ENCODE data around the gene TUFM.
"Not testable (repeated sequence)": the region's sequence is repeated elsewhere in the genome, so short reads cannot be mapped to it uniquely, and the experiment has no call there.

TUFM gene

DNA sequence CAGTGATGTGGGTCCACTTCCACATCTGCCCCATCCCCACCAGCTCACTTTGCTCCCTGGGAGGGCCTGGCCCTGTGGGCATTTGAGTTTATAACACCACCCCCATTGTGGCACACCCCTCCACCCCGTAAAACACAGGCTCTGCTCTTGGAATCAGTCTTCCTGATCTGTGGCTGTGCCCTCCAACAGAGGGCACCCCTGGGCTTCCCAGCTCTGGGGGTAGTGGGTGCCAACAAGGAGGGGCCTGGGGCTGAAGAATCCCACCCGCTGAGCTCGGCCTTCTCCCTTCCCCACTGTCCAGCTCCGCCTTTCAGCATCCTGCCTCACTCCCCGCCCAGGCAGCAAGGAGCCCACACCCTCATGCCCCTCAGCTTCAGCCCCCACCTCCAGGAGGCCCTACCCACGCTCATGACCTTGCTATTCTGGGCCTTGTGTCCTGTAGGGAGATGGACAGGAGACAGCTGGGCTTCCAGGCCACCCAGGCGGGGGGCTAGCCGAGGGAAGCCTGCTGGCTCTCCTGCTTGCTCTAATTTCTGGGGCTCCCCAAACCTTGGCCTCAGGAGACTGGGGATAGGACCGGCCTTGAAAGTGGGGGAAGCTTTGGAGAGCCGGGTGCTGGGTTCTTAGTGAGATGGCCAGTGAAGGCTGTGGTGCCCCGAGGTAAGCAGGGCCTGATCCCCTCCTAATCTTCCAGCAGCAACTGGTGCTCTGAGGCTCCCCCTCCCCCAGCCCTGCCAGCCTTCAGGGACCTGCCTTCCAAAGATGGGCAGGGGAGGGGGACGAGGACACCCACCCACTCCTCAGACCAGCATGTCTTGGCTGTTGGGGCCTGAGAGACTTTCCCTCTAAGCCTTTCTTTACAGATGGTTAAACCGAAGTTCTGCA lies 29.2 kb upstream of the TUFM start:
- peak; percentile 66 for DNase-seq

GRCh38 chr16:28874406-28874805 lies 28.3 kb upstream of the TUFM start:
- no peak for DNase-seq

DNA sequence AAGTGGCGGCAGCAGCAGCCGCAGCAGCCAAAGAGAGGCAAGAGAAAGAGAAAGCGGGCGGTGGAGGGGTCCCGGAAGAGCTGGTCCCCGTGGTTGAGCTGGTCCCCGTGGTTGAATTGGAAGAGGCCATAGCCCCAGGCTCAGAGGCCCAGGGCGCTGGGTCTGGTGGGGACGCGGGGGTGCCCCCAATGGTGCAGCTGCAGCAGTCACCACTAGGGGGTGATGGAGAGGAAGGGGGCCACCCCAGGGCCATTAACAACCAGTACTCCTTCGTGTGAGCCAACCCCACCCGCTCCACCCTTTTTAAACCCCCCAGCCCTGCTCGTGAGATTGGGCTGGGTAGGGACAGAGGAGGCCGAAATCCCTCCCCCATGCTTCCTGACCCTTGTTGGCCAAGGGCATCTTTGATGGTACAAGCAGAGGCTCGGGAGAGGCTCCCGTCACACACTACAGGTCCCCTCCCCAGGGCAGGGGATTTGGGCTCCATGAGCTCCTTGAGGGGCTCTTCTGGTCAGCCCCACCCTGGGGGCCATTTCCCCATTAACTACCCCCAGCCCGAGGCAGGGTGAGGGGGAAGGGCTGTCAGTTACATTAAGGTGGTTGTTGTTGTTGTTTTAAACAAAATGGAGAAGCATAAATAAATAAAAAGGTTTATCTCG lies 27.5 kb upstream of the TUFM start:
- DNase-seq, result no peak

- DNase-seq, result no peak
These were observed 26.8 kb upstream of the TUFM start for GRCh38 chr16:28872952-28873351.

DNA sequence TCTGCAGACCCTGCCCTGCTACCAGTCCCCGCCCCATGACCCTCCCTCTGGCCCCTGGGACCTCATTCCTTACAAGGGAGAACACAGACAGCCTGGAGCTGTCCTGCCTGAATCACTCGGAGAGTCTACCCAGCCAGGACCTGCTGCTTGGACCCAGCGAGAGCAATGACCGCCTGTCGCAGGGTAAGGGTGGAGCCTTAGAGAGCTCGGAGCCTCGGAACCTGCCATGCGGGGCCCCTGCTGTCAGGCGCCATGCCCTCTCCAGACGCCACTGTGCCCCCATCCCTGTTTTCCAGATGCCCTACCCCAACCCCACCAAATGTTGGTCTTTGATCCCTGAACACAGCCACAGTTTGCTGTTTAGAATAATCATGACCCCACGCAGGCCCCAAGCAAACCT lies 23.1 kb upstream of the TUFM start:
- no peak for DNase-seq

GRCh38 chr16:28867646-28868045 lies 21.5 kb upstream of the TUFM start:
- DNase-seq, result not testable (repeated sequence)

DNA sequence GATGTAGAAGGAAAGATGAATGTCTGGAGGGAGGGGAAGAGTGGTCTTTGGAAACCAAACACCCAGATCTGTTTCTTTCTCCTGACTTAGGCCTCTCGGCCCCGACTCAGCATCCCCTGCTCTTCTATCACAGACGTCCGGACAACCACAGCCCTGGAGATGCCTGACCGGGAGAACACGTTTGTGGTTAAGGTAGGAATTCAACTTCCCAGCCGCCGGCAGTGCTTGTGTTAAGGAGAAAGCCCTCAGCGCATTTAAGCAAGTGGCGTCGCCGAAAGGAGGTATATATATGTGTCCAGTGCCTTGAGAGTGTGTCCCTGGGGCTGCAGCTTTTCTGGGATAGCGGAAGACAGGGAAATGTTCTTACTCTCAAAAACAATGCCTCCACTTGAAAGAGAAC lies 21.1 kb upstream of the TUFM start:
- no peak for DNase-seq

- no peak for DNase-seq
These were observed 20.3 kb upstream of the TUFM start for GRCh38 chr16:28866454-28866804.

- DNase-seq, result no peak
These were observed 19.7 kb upstream of the TUFM start for GRCh38 chr16:28865722-28866453.

- no peak for DNase-seq
These were observed 19.0 kb upstream of the TUFM start for GRCh38 chr16:28865001-28865688.

- peak; percentile 57 for DNase-seq
These were observed 18.0 kb upstream of the TUFM start for GRCh38 chr16:28863929-28864793.

GRCh38 chr16:28859326-28859725 lies 13.2 kb upstream of the TUFM start:
- DNase-seq, result no peak

- no peak for DNase-seq
These were observed 12.3 kb upstream of the TUFM start for GRCh38 chr16:28858421-28858820.

- DNase-seq, result no peak
These were observed 755 bp upstream of the TUFM start for GRCh38 chr16:28846933-28847273.

GRCh38 chr16:28845761-28846079 lies 428 bp downstream of the TUFM start:
- DNase-seq, result no peak

- DNase-seq, result no peak
These were observed 855 bp downstream of the TUFM start for GRCh38 chr16:28845293-28845692.

- no peak for DNase-seq
These were observed 1.8 kb downstream of the TUFM start for GRCh38 chr16:28844226-28844885.

- no peak for DNase-seq
These were observed 2.4 kb downstream of the TUFM start for GRCh38 chr16:28843766-28844165.

DNA sequence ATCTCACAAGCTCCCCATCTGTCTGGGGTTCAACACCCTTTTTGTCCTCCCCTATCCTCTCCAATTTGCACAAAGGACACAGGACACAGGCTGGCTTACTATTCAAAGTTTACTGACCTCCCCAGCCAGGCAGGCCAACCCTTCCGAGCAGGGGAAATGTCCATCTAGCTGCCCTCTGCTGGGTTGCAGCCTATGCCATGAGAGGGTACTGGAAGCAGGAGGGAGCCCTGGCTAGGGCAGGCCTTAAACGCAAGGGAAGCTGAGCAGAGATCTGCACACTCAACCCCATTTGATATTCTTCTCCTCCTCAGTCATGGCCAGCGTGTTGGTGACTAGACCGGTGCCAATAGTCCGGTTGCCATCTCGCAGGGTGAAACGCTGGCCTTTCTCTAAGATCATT lies 3.5 kb downstream of the TUFM start:
- no peak for DNase-seq

- no peak for DNase-seq
These were observed 6.2 kb downstream of the TUFM start for GRCh38 chr16:28839899-28840298.

GRCh38 chr16:28839004-28839639 lies 7.0 kb downstream of the TUFM start:
- DNase-seq, result no peak

DNA sequence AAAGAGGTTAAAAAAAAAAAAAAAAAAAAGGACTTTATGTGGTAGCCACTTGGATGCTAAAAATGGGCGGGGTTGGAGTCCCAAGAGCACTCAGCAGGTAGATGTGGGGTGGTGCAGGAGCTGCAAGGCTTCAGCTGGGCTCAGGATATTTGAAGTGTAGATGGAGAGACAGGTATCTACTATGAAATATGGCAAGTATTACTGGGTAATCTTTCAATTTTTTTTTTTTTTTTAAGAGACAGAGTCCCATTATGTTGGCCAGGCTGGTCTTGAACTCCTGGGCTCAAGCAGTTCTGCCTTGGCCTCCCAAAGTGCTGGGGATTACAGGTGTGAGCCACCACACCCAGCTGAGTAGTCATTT lies 7.6 kb downstream of the TUFM start:
- DNase-seq, result no peak

All from right hindlimb (tissue), 1 donor.